Esophagus squamous epithelium (tissue), 4 donors: ENCODE data around the gene GMDS.

Source experiments
- CTCF ChIP-seq, 6 experiments: fragments of 450-650 bp in 4 of 6; fragments of 200-600 bp in 2 of 6; sonication (generic) in 2 of 6; IDR thresholded peaks; one replicate each; pipeline ENCODE4 v1.5.1; 2016 to 2019; ENCODE audit warnings: antibody characterized with exemption in 6 of 6, mild to moderate bottlenecking in 4 of 6, moderate library complexity in 4 of 6
- POLR2A ChIP-seq, 4 donors: fragments of 450-650 bp; IDR thresholded peaks; one replicate each; pipeline ENCODE4 v1.6.1; 2017; ENCODE audit warnings: antibody characterized with exemption in 4 of 4, mild to moderate bottlenecking in 4 of 4, moderate library complexity in 3 of 4

- TF ChIP-seq CTCF (IDR thresholded peaks at IDR 0.05) (no peak), POLR2A (IDR thresholded peaks at IDR 0.05) (no peak)
Observed at GRCh38 chr6:1591243-1591642, 654.2 kb downstream of the GMDS start.
